MM.1S (cell line): ENCODE measurements around the gene CACNA1H.

Source experiments
- EZH2 ChIP-seq: fragments of 300-600 bp; sonication (generic); optimal IDR thresholded peaks from 2 replicates; pipeline ENCODE3; 2017; ENCODE audit warnings: low read depth, mild to moderate bottlenecking, antibody characterized with exemption, low read length, mixed read lengths
- TF ChIP-seq, protein P1 (sequence below): fragments of 300-600 bp; sonication (generic); IDR thresholded peaks from 2 replicates; pipeline ENCODE4 v1.5.1; 2016; ENCODE audit warnings: antibody characterized with exemption, low read length, mixed read lengths

DNA sequence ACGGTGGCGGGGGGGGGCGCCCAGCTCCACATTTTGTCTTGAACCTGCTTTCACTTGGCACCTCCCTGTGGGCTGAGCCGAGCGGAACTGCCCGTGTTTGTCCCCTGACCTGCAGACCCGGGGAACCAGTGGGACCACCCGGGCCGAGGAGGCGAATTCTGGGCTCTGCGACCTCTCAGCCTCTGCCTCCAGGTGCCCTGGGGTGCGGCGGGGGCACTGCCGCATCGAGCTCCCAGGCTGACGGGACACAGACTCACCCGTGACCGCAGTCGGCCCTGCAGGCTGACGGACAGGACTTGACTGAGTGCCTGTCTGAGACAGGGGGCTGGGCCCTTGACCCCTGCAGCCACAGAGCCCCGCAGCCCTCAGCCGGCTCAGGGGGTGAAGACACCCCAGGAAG lies 45.8 kb upstream of the CACNA1H start:
- TF ChIP-seq, protein P1, sequence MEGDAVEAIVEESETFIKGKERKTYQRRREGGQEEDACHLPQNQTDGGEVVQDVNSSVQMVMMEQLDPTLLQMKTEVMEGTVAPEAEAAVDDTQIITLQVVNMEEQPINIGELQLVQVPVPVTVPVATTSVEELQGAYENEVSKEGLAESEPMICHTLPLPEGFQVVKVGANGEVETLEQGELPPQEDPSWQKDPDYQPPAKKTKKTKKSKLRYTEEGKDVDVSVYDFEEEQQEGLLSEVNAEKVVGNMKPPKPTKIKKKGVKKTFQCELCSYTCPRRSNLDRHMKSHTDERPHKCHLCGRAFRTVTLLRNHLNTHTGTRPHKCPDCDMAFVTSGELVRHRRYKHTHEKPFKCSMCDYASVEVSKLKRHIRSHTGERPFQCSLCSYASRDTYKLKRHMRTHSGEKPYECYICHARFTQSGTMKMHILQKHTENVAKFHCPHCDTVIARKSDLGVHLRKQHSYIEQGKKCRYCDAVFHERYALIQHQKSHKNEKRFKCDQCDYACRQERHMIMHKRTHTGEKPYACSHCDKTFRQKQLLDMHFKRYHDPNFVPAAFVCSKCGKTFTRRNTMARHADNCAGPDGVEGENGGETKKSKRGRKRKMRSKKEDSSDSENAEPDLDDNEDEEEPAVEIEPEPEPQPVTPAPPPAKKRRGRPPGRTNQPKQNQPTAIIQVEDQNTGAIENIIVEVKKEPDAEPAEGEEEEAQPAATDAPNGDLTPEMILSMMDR: no peak
- no peak for TF ChIP-seq EZH2
